Endothelial cell of umbilical vein (primary cell): ENCODE measurements around the gene GNAS. TPM values are rescaled to one million over a fixed set of nuclear protein-coding genes. Genes with fewer than 3 reads are reported as not detected.

ENCODE experiments used
- BruUV-seq: library from RNA; stranded (reverse); fragments of 400-500 nt; replicated peaks from 2 replicates; lab custom pipeline; 2021; lab: Mats Ljungman, UMichigan
- CTCF ChIA-PET: fragments of 300-600, 350-600 bp; sonication (Branson Sonifier 250); formaldehyde crosslinking; loops from one replicate; lab custom pipeline; 2021; ENCODE audit warnings: antibody characterized with exemption, inconsistent platforms; lab: Charles Lee
- POLR2A ChIA-PET: fragments of 300-600, 350-600 bp; sonication (Branson Sonifier 250); formaldehyde crosslinking; loops from one replicate; lab custom pipeline; 2021; ENCODE audit warnings: antibody characterized with exemption, inconsistent platforms; lab: Charles Lee
- DNase-seq: peaks from one replicate; pipeline ENCODE4 v3.0.0-alpha.2; 2011; ENCODE audit warnings: low read depth, low spot score
- FAIRE-seq: peaks from 2 replicates; lab custom pipeline; 2011; peaks lifted over from hg19 to GRCh38; lab: Jason Lieb, UNC
- H2AFZ ChIP-seq: 2 replicates; pipeline ENCODE4 v1.6.0; 2012; ENCODE audit warnings: low read depth, low read length, control low read depth, inconsistent platforms
- H3K27ac ChIP-seq: 2 replicates; pipeline ENCODE4 v1.5.1; 2011; ENCODE audit warnings: low read depth, mild to moderate bottlenecking, control low read depth, low read length, moderate library complexity; ENCODE audit not compliant: insufficient read depth
- H3K27me3 ChIP-seq, 2 experiments: 2 replicates each; pipeline versions ENCODE4 v1.6.0 to v1.6.1; 2011; ENCODE audit warnings: low read length in 2 of 2, mixed read lengths in 1 of 2; ENCODE audit not compliant: control insufficient read depth in 2 of 2, insufficient read depth in 2 of 2
- H3K36me3 ChIP-seq, 2 experiments: 2 replicates in 1 of 2; 3 replicates in 1 of 2; pipeline ENCODE4 v1.5.1; 2011; ENCODE audit warnings: low read length in 2 of 2, mild to moderate bottlenecking in 1 of 2, moderate library complexity in 1 of 2; ENCODE audit not compliant: control insufficient read depth in 2 of 2, insufficient read depth in 2 of 2; ENCODE audit errors: extremely low read depth in 1 of 2
- H3K4me1 ChIP-seq: 3 replicates; pipeline ENCODE4 v1.5.1; 2011; ENCODE audit warnings: mild to moderate bottlenecking, low read length; ENCODE audit not compliant: control insufficient read depth, insufficient read depth; ENCODE audit errors: extremely low read depth
- H3K4me2 ChIP-seq: 2 replicates; pipeline ENCODE4 v1.6.1; 2011; ENCODE audit warnings: low read length, control low read depth, mixed read lengths; ENCODE audit not compliant: insufficient read depth
- H3K4me3 ChIP-seq, 3 experiments: fragments of 200-600 bp in 1 of 3; sonication (generic), shearing (Covaris generic) in 1 of 3; replicated peaks in 1 of 3; 2 replicates each; pipeline ENCODE4 v1.5.1; 2011 to 2016; ENCODE audit warnings: control low read depth in 3 of 3, low read length in 3 of 3, mild to moderate bottlenecking in 2 of 3, inconsistent platforms in 1 of 3, low read depth in 1 of 3, moderate library complexity in 1 of 3; ENCODE audit not compliant: insufficient read depth in 1 of 3
- H3K79me2 ChIP-seq: 2 replicates; pipeline ENCODE4 v1.6.0; 2012; ENCODE audit warnings: low read length, inconsistent platforms; ENCODE audit not compliant: control insufficient read depth, insufficient read depth
- H3K9ac ChIP-seq: replicated peaks from 2 replicates; pipeline ENCODE3; 2011; ENCODE audit warnings: low read length, control low read depth; ENCODE audit not compliant: insufficient read depth; ENCODE audit errors: extremely low read depth
- H3K9me1 ChIP-seq: replicated peaks from 3 replicates; pipeline ENCODE4 v1.6.0; 2011; ENCODE audit warnings: mild to moderate bottlenecking, low read length; ENCODE audit not compliant: control insufficient read depth, insufficient read depth; ENCODE audit errors: extremely low read depth
- H3K9me3 ChIP-seq: replicated peaks from 2 replicates; pipeline ENCODE4 v1.5.1; 2012; ENCODE audit warnings: low read length, inconsistent platforms; ENCODE audit not compliant: control insufficient read depth, insufficient read depth
- H4K20me1 ChIP-seq: replicated peaks from 2 replicates; pipeline ENCODE3; 2011; ENCODE audit warnings: mild to moderate bottlenecking, low read length; ENCODE audit not compliant: control insufficient read depth, insufficient read depth; ENCODE audit errors: extremely low read depth
- CTCF ChIP-seq, 2 donors: IDR thresholded peaks; 1 replicate in 1 of 2; 2 replicates in 1 of 2; pipeline ENCODE4 v1.5.1; 2011; ENCODE audit warnings: low read length in 2 of 2, mild to moderate bottlenecking in 2 of 2, moderate library complexity in 2 of 2, control low read depth in 1 of 2, inconsistent platforms in 1 of 2, low read depth in 1 of 2; ENCODE audit not compliant: insufficient read depth in 1 of 2; ENCODE audit errors: extremely low read depth in 1 of 2
- EZH2 ChIP-seq: IDR thresholded peaks from 2 replicates; pipeline ENCODE4 v1.6.1; 2012; ENCODE audit warnings: borderline replicate concordance, low read depth, mild to moderate bottlenecking, moderate library complexity, low read length, inconsistent platforms; ENCODE audit not compliant: severe bottlenecking
- FOS ChIP-seq: IDR thresholded peaks from 2 replicates; pipeline ENCODE4 v1.6.1; 2011; ENCODE audit warnings: mild to moderate bottlenecking, low read length, moderate library complexity, borderline replicate concordance; ENCODE audit not compliant: insufficient read depth
- GATA2 ChIP-seq: IDR thresholded peaks from 2 replicates; pipeline ENCODE4 v1.7.0; 2011; ENCODE audit warnings: low read depth, mild to moderate bottlenecking, moderate library complexity, mixed read lengths, low read length; ENCODE audit not compliant: insufficient read length, insufficient read depth
- JUN ChIP-seq: IDR thresholded peaks from 2 replicates; pipeline ENCODE4 v1.6.1; 2011; ENCODE audit warnings: borderline replicate concordance, low read depth; ENCODE audit not compliant: insufficient read length, insufficient read depth
- MAX ChIP-seq: IDR thresholded peaks from 2 replicates; pipeline ENCODE4 v1.6.1; 2011; ENCODE audit not compliant: insufficient read depth, insufficient read length
- MYC ChIP-seq: IDR thresholded peaks from one replicate; pipeline ENCODE4 v1.6.1; 2011; ENCODE audit warnings: mild to moderate bottlenecking, low read depth, low read length
- POLR2A ChIP-seq: IDR thresholded peaks from 2 replicates; pipeline ENCODE4 v1.6.1; 2012; ENCODE audit warnings: low read depth, mild to moderate bottlenecking, control low read depth, low read length
- POLR2AphosphoS5 ChIP-seq: IDR thresholded peaks from 2 replicates; pipeline ENCODE4 v1.6.1; 2012; ENCODE audit warnings: low read depth, mild to moderate bottlenecking, control low read depth, low read length, moderate library complexity; ENCODE audit not compliant: insufficient read depth
- dilution Hi-C: fragments of 300-500 bp; cut with MboI; formaldehyde crosslinking; loops from one replicate; pipeline ENCODE4 v1.15.0; 2019; ENCODE audit warnings: low sequenced_read_pairs; ENCODE audit not compliant: extremely low pct_ligation_motif_present
- intact Hi-C: fragments of 100-400 bp; cut with micrococcal nuclease; formaldehyde crosslinking; loops from one replicate; pipeline ENCODE4 v1.10.0; 2022
- polyA plus RNA-seq, 4 experiments: library from polyadenylated mRNA; depleted of rRNA in 3 of 4; stranded (reverse) in 3 of 4; unstranded in 1 of 4; fragments of >200 nt; gene quantifications; 2 replicates each; pipeline versions ENCODE4 v1.2.1 to v1.2.3, GENCODE V29; 2011 to 2012; ENCODE audit warnings: missing spikeins in 1 of 4
- total RNA-seq: library from RNA; stranded (reverse); gene quantifications from 2 replicates; pipeline ENCODE4 v1.2.3, GENCODE V29; 2021

Gene GNAS
- total and polyA plus RNA-seq, 2 donors (not counting 3 experiments of a cell fraction or from before 2014, with no cell fraction given) = 1,141 to 1,882 TPM

DNA sequence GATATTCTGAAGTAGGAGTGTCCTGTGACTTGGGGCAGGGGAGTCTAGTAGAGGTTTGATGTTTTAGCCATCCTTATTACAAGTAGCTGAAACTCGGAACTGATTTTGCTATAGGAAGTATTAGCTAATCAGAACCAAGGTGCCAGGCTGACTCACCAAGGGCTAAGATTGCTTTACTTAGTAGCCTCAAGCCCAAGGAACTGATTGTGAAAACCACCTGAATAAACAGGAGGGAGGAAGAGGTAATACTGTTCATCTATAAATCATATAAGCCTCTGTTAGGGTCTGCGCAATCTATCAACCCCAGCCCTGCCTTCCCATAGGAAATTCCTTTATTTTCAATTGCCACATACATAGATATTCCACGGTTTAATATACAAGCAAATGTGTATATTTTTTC lies 54.4 kb downstream of the GNAS start:
- peaks cover 3% of the 10 kb centered on the region for H4K20me1 ChIP-seq
- TF ChIP-seq POLR2A (no peak), JUN (peak; percentile 83), EZH2 (no peak), CTCF (IDR thresholded peaks at IDR 0.05; ENCODE audit: extremely low read depth in 1 of 2, insufficient read depth in 1 of 2, low read depth in 1 of 2, low read length in 2 of 2) (no peak), GATA2 (peak; percentile 21), MYC (no peak), MAX (no peak), FOS (peak; percentile 54), POLR2AphosphoS5 (peak; percentile 47)
- FAIRE-seq = peak; percentile 97

More for the DNA sequence above, 54.4 kb downstream of the GNAS start:
- no peaks in the 10 kb centered on the region for H3K27me3 ChIP-seq
- H3K4me3 ChIP-seq = peak overlapping the region in 1 of 3 experiments; percentile 39
- dilution Hi-C loops = no loop called here
- H3K4me2 ChIP-seq = peak overlapping the region; percentile 84
- intact Hi-C loops = loop anchor here (1.0 to 5.0 kb wide), 6 partner anchors 9 to 255 kb away; partner anchors contain the start of genes ATP5F1E, NELFCD and STX16
- H3K9ac ChIP-seq = peak overlapping the region; percentile 75
- peaks cover 34% of the 10 kb centered on the region for H3K4me1 ChIP-seq
- DNase-seq = peak; percentile 91
- no peak overlapping the region for H2AFZ ChIP-seq
- ChIA-PET CTCF (interaction anchor here (1.0 to 3.4 kb wide), 8 partner anchors 10 to 589 kb away, joined by 3 to 16 read pairs (median 4); no protein-coding TSS in a partner anchor), POLR2A (interaction anchor here (1.1 to 1.3 kb wide), 2 partner anchors 18 to 126 kb away, joined by 4 to 6 read pairs; partner anchors contain the start of gene ATP5F1E)
- H3K9me1 ChIP-seq = no peaks in the 10 kb centered on the region
- H3K27ac ChIP-seq = peak overlapping the region; percentile 97
- H3K36me3 ChIP-seq = peaks cover 43 to 47% of the 10 kb centered on the region in 2 experiments
- no TSS peak for BruUV-seq
- H3K79me2 ChIP-seq = peaks cover 16% of the 10 kb centered on the region
- no peaks in the 10 kb centered on the region for H3K9me3 ChIP-seq
